Osteoblast (primary cell): Measurements from ENCODE around the gene MLLT6. TPM values are rescaled to one million over a fixed set of nuclear protein-coding genes. Genes with fewer than 3 reads are reported as not detected.
A peak's percentile ranks its signal among the peaks of the same experiment; 100 is the strongest.

Source experiments
- DNase-seq: peaks from one replicate; pipeline ENCODE4 v3.0.0; 2011; ENCODE audit warnings: low spot score, mixed read lengths; ENCODE audit not compliant: insufficient read length; ENCODE audit errors: missing footprints
- H2AFZ ChIP-seq: 2 replicates; pipeline ENCODE4 v1.6.0; 2011; ENCODE audit warnings: mild to moderate bottlenecking, low read length
- H3K27ac ChIP-seq: 2 replicates; pipeline ENCODE4 v1.5.1; 2011; ENCODE audit warnings: mild to moderate bottlenecking, low read depth, low read length, moderate library complexity
- H3K27me3 ChIP-seq: 2 replicates; pipeline ENCODE4 v1.6.0; 2012; ENCODE audit warnings: mild to moderate bottlenecking, control low read depth, inconsistent platforms, low read length, moderate library complexity; ENCODE audit not compliant: insufficient read depth
- H3K36me3 ChIP-seq: 2 replicates; pipeline ENCODE4 v1.5.1; 2011; ENCODE audit warnings: mild to moderate bottlenecking, low read length, control low read depth, moderate library complexity; ENCODE audit not compliant: insufficient read depth
- H3K4me1 ChIP-seq: 2 replicates; pipeline ENCODE4 v1.5.1; 2011; ENCODE audit warnings: mild to moderate bottlenecking, low read length, control low read depth, moderate library complexity; ENCODE audit not compliant: insufficient read depth
- H3K4me2 ChIP-seq: 2 replicates; pipeline ENCODE4 v1.6.0; 2011; ENCODE audit warnings: mild to moderate bottlenecking, low read length; ENCODE audit not compliant: insufficient read depth
- H3K4me3 ChIP-seq: fragments of 200-600 bp; sonication (generic); 3 replicates; pipeline ENCODE4 v1.5.1; 2012; ENCODE audit warnings: mild to moderate bottlenecking, low read length, inconsistent platforms; ENCODE audit not compliant: insufficient read depth
- H3K79me2 ChIP-seq: 2 replicates; pipeline ENCODE4 v1.6.0; 2012; ENCODE audit warnings: mild to moderate bottlenecking, low read length, control low read depth, inconsistent platforms; ENCODE audit not compliant: insufficient read depth
- H3K9me3 ChIP-seq: 2 replicates; pipeline ENCODE4 v1.5.1; 2011; ENCODE audit warnings: low read depth, low read length, control low read depth
- H4K20me1 ChIP-seq: 2 replicates; pipeline ENCODE4 v1.6.0; 2012; ENCODE audit warnings: mild to moderate bottlenecking, low read length, control low read depth; ENCODE audit not compliant: insufficient read depth
- CTCF ChIP-seq: IDR thresholded peaks from 2 replicates; pipeline ENCODE4 v1.5.1; 2011; ENCODE audit warnings: mild to moderate bottlenecking, low read depth, low read length, moderate library complexity; ENCODE audit errors: extremely low read depth
- total RNA-seq: library from RNA; depleted of rRNA; stranded (reverse); fragments of >200 nt; gene quantifications from 2 replicates; pipeline ENCODE4 v1.2.3, GENCODE V29; 2012

Gene MLLT6
- total RNA-seq, 1 donor = 33.3 TPM

GRCh38 chr17:38674014-38674748 is 30.9 kb upstream of the MLLT6 start:
- no peaks in the 10 kb centered on the region for H3K36me3 ChIP-seq
- peak overlapping the region; percentile 78 for H3K4me2 ChIP-seq
- no peak overlapping the region for H3K27ac ChIP-seq
- DNase-seq = peak; percentile 78
- H3K9me3 ChIP-seq = no peaks in the 10 kb centered on the region
- H3K27me3 ChIP-seq = peaks cover 50% of the 10 kb centered on the region
- peak overlapping the region; percentile 22 for H2AFZ ChIP-seq
- peaks cover 8% of the 10 kb centered on the region for H3K4me1 ChIP-seq
- no peaks in the 10 kb centered on the region for H4K20me1 ChIP-seq
- H3K4me3 ChIP-seq = peak overlapping the region; percentile 66
- TF ChIP-seq CTCF = no peak
- H3K79me2 ChIP-seq = no peaks in the 10 kb centered on the region

DNA sequence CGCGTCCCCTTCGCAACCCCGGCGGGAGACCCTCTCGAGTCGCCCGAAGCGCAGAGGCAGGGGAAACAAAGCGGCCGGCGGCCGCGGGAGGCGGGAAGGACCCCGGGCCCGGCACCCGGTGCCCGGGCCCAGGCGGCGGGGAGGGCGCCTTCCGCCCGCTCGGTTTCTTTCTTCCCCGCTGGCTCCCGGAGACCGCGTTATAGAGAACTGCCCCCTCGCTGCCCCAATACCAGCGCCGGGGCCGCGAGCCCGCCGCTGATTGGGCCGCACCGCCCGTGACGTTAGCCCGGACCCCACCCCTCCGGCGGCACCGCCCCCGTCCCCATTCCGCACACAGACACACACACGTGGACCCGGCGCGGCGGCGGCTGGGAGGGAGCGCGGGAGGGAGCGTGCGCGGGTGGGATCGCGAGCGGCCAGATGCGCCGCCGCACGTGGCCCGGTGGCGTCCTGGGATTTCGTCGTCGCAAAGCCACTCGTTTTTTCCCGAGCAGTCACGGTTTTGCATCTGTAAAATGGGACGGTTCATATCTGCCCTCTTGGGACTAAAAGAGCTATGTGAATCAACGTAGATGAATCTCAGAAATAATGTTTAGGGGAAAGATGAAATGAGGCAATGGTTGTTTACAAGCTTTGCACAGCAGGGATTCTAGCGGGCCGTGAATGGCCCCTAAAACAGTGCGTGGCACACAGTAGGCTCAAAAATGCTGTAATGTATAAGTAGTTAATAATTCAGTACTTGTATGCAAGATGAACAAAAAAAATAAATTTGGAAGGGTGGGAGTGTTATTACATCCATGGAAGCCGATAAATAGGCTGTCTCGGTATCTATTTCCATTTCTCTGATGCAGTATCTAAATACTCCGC is 30.1 kb upstream of the MLLT6 start, which contains the start of gene EPOP:
Gene EPOP (minus strand): TSS at position 209 of the 867 bp plus-strand sequence. CDS start 462 bp downstream, outside the sequence.
- peak within 1 kb of the TSS; percentile 22 for H2AFZ ChIP-seq
- H3K4me1 ChIP-seq = peaks cover 8% of the 10 kb centered on the region
- no peaks in the 10 kb centered on the region for H3K36me3 ChIP-seq
- no peak for TF ChIP-seq CTCF
- peak; percentile 99 for DNase-seq
- no peaks in the 10 kb centered on the region for H3K9me3 ChIP-seq
- peaks cover 42% of the 10 kb centered on the region for H3K27me3 ChIP-seq
- H3K27ac ChIP-seq = no peak within 1 kb of the TSS
- H3K4me3 ChIP-seq = peak within 1 kb of the TSS; percentile 66
- no peaks in the 10 kb centered on the region for H4K20me1 ChIP-seq
- H3K4me2 ChIP-seq = peak within 1 kb of the TSS; percentile 78
- no peaks in the 10 kb centered on the region for H3K79me2 ChIP-seq

- Histone ChIP-seq H3K79me2 (no peaks in the 10 kb centered on the region), H2AFZ (peak overlapping the region; percentile 81), H3K4me3 (no peak overlapping the region), H3K9me3 (no peaks in the 10 kb centered on the region), H3K27me3 (peaks cover 28% of the 10 kb centered on the region), H3K4me1 (peaks cover 8% of the 10 kb centered on the region), H3K27ac (no peak overlapping the region), H3K4me2 (peak overlapping the region; percentile 66), H4K20me1 (no peaks in the 10 kb centered on the region), H3K36me3 (no peaks in the 10 kb centered on the region)
- TF ChIP-seq CTCF = peak; percentile 99
- DNase-seq = peak; percentile 95
These were observed 28.2 kb upstream of the MLLT6 start for GRCh38 chr17:38676706-38677504.
